Measurements from ENCODE around the gene LRMDA. TPM values are rescaled to one million over a fixed set of nuclear protein-coding genes. Genes with fewer than 3 reads are reported as not detected.

The LRMDA gene
- total RNA-seq, 4 donors from 2014 or later = 9.8 to 18.6 (median 15.8) TPM

DNA sequence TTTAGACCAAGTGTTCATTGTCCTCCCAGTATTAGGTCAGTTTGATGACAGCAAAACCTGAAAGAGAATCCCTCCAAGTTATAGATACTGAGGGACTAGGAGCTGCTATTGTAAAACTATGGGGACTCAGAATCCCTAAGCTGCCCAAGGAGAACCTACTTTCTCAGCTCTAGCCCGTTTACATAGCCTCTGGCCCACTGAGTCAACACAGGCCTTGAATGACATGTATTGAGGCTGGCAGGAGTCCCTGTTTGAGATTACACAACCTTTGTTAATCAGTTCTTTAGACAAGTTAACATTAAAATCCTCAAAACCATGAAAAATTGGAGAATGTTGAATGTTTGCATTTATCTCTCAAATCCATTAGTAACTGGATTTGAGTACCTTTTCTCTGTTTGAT, 1127.2 kb downstream of the LRMDA start:
- Histone ChIP-seq H3K27me3 (no peaks in the 10 kb centered on the region), H3K4me3 (no peak overlapping the region), H3K9me3 (no peaks in the 10 kb centered on the region), H3K27ac (peak overlapping the region in 2 of 4 donors; percentile 1 to 71), H3K36me3 (no peaks in the 10 kb centered on the region), H3K4me1 (peaks cover 0 to 32% (median 12%) of the 10 kb centered on the region in 4 donors)
- 37 to 44% methylated on average over 1 of the region's 1 CpG for WGBS, 2 donors
- TF ChIP-seq POLR2A (IDR thresholded peaks at IDR 0.05) (no peak), EP300 (IDR thresholded peaks at IDR 0.05) (no peak)
- TF ChIP-seq, protein P1, sequence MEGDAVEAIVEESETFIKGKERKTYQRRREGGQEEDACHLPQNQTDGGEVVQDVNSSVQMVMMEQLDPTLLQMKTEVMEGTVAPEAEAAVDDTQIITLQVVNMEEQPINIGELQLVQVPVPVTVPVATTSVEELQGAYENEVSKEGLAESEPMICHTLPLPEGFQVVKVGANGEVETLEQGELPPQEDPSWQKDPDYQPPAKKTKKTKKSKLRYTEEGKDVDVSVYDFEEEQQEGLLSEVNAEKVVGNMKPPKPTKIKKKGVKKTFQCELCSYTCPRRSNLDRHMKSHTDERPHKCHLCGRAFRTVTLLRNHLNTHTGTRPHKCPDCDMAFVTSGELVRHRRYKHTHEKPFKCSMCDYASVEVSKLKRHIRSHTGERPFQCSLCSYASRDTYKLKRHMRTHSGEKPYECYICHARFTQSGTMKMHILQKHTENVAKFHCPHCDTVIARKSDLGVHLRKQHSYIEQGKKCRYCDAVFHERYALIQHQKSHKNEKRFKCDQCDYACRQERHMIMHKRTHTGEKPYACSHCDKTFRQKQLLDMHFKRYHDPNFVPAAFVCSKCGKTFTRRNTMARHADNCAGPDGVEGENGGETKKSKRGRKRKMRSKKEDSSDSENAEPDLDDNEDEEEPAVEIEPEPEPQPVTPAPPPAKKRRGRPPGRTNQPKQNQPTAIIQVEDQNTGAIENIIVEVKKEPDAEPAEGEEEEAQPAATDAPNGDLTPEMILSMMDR (IDR thresholded peaks at IDR 0.05) = no peak
- DNase-seq (ENCODE audit: low spot score in 2 of 2) = peak in 1 of 2 donors; percentile 76

DNA sequence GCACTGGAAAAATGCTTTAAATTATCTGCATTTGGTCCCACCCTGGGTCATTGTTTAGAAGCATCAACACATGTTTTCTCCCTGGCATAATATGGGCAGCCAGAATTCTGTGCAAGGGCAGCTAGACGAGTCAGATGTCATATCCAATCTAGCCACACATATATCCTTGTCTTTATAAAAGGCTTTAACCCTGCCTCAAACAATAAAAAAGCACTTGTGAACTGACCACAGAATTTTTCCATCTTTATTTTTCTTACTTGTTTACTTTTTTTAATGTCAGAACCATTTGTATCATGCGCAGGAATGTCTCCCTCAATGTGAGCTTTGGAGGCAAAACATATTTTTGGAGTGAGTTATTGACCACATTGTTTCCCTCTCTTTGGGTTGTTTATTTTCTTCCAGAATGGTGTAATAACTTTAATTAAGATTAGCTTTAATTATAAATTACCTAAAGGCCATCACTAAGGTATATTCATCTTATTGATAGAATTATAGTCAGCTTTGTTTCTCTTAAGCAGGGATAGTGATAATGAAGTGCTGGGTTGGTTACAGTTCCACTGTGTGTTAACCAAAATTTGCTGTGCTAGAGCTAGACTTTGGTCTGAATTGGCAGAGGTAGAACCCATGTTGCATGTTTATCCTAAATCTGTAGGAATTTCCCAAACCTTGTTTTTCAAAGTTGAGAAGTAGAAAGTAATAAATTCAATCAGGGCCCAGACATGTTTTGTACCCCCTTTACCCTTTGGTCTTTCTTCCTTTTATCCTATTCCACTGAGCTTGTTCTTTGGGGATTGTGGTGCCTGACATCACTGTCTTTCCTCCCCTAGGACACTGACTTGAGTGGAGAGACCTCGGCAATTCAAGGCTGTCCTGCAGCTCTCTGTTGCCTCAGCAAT, 1127.8 kb downstream of the LRMDA start:
- TF ChIP-seq, protein P1 (IDR thresholded peaks at IDR 0.05) = no peak
- TF ChIP-seq EP300 (IDR thresholded peaks at IDR 0.05) (no peak), POLR2A (IDR thresholded peaks at IDR 0.05) (no peak)
- 52 to 68% methylated on average over 3 of the region's 3 CpGs for WGBS, 2 donors
- no peaks in the 10 kb centered on the region for H3K36me3 ChIP-seq
- peak overlapping the region in 2 of 4 donors; percentile 45 to 71 for H3K27ac ChIP-seq
- no peaks in the 10 kb centered on the region for H3K9me3 ChIP-seq
- no peak overlapping the region for H3K4me3 ChIP-seq
- no peaks in the 10 kb centered on the region for H3K27me3 ChIP-seq
- peaks cover 0 to 32% (median 12%) of the 10 kb centered on the region in 4 donors for H3K4me1 ChIP-seq
- DNase-seq (ENCODE audit: low spot score in 2 of 2) = no peak

DNA sequence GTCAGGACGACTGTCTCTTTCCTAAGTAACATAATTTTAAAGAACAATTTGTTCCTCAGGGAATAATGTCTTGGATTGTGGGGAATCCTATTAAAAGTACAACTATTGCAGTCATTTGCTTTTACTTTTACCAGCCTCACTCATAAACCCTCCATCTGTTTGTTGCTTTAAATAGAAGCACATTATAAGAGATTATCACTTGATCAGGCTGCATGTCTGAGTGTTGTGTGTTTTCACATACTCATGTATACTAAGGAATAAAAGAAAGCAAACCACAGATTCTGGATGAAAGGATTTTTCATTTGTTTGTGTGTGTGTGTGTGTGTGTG, 1128.4 kb downstream of the LRMDA start:
- WGBS, 2 donors = 54 to 71% methylated on average over 1 of the region's 1 CpG
- TF ChIP-seq POLR2A (IDR thresholded peaks at IDR 0.05) (no peak), EP300 (IDR thresholded peaks at IDR 0.05) (no peak)
- TF ChIP-seq, protein P1 (IDR thresholded peaks at IDR 0.05) = no peak
- H3K27me3 ChIP-seq = no peaks in the 10 kb centered on the region
- no peaks in the 10 kb centered on the region for H3K36me3 ChIP-seq
- no peak for DNase-seq (ENCODE audit: low spot score in 2 of 2)
- H3K4me3 ChIP-seq = no peak overlapping the region
- H3K9me3 ChIP-seq = no peaks in the 10 kb centered on the region
- H3K27ac ChIP-seq = peak overlapping the region in 2 of 4 donors; percentile 45 to 71
- peaks cover 0 to 32% (median 12%) of the 10 kb centered on the region in 4 donors for H3K4me1 ChIP-seq

DNA sequence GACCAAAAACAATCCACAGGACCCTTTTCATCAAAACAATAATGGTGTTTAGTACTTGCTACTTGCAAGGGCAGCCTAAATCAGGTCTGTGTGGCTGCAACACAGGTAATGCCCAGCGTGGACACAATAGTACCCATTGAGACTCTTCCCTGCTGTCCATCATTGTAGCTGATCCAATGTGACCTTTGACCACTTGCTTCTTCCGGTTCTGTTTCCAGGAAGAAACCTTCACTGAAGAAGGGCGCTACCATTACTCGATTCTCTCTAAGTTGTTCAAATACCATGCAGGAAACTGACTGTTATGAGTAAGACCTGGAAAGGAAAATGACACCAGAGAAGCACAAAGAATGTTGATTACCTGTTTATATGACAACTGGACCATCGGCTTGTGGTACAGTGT, 1128.9 kb downstream of the LRMDA start:
- Histone ChIP-seq H3K4me1 (peaks cover 0 to 32% (median 11%) of the 10 kb centered on the region in 4 donors), H3K27me3 (no peaks in the 10 kb centered on the region), H3K27ac (no peak overlapping the region), H3K4me3 (no peak overlapping the region), H3K36me3 (no peaks in the 10 kb centered on the region), H3K9me3 (no peaks in the 10 kb centered on the region)
- TF ChIP-seq, protein P1 (IDR thresholded peaks at IDR 0.05) = no peak
- TF ChIP-seq EP300 (IDR thresholded peaks at IDR 0.05) (no peak), POLR2A (IDR thresholded peaks at IDR 0.05) (no peak)
- WGBS, 2 donors = 87 to 88% methylated on average over 5 of the region's 5 CpGs
- DNase-seq (ENCODE audit: low spot score in 2 of 2) = no peak

DNA sequence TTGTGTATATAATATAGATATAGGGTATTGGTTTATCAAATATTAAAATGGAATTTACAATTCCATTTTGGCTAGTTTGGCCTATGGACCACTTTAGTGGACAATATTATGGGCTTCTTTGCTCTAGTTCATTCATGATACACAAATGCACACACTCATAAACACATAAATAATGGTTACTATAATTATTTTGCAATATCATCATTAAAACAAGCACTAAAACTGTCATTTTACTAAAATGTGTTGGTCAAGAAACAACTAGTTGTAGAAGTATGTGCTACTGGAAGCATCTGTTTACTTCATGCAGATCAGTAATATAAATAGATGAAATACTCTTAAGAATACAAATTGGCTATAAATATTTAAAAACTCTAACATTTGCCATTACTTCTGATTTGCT, 1131.9 kb downstream of the LRMDA start:
- Histone ChIP-seq H3K27me3 (no peaks in the 10 kb centered on the region), H3K4me1 (peaks cover 0 to 23% (median 7%) of the 10 kb centered on the region in 4 donors), H3K9me3 (no peaks in the 10 kb centered on the region), H3K27ac (no peak overlapping the region), H3K36me3 (no peaks in the 10 kb centered on the region), H3K4me3 (no peak overlapping the region)
- no peak for DNase-seq (ENCODE audit: low spot score in 2 of 2)
- TF ChIP-seq EP300 (IDR thresholded peaks at IDR 0.05) = no peak
- TF ChIP-seq POLR2A (IDR thresholded peaks at IDR 0.05) = no peak
- TF ChIP-seq, protein P1 (IDR thresholded peaks at IDR 0.05) = no peak

Data from tibial nerve (tissue), 4 donors.